Gastrocnemius medialis (tissue), 4 donors: ENCODE measurements around the gene KIDINS220.

Experiments used
- CTCF ChIP-seq, 5 experiments: fragments of 450-650 bp in 3 of 5; fragments of 200-600 bp in 2 of 5; sonication (generic) in 2 of 5; IDR thresholded peaks in 4 of 5; conservative IDR thresholded peaks in 1 of 5; 1 replicate in 4 of 5; 2 replicates in 1 of 5; pipeline ENCODE4 v1.5.1; 2016 to 2019; ENCODE audit warnings: antibody characterized with exemption in 5 of 5, mild to moderate bottlenecking in 3 of 5, moderate library complexity in 3 of 5
- POLR2A ChIP-seq, 2 donors: fragments of 450-650 bp; IDR thresholded peaks; one replicate each; pipeline ENCODE4 v1.6.1; 2017; ENCODE audit warnings: antibody characterized with exemption in 2 of 2, mild to moderate bottlenecking in 2 of 2, moderate library complexity in 2 of 2

- TF ChIP-seq POLR2A (IDR thresholded peaks at IDR 0.05) (no peak), CTCF (IDR thresholded peaks at IDR 0.05 in 4 of 5, conservative IDR thresholded peaks at IDR 0.05 in 1 of 5) (no peak)
Measured at GRCh38 chr2:8867363-8867762, 29.9 kb upstream of the KIDINS220 start.
